Measurements from ENCODE around the gene ETDA.
A peak's percentile ranks its signal among the peaks of the same experiment; 100 is the strongest.
"Not testable (repeated sequence)": the region's sequence is repeated elsewhere in the genome, so short reads cannot be mapped to it uniquely, and the experiment has no call there.

Gene ETDA

GRCh38 chrX:135252011-135252518 lies at the start of gene ETDA:
TSS of gene ETDA (plus strand) at chrX:135252061. CDS start at chrX:135253277, 1,216 bp downstream.
- H3K9me3 ChIP-seq (ENCODE audit: severe bottlenecking) = not testable (repeated sequence)

GRCh38 chrX:135206427-135206826 lies 45.4 kb upstream of the ETDA start:
- not testable (repeated sequence) for H3K36me3 ChIP-seq; H3K27ac ChIP-seq; H3K9me3 ChIP-seq (ENCODE audit: severe bottlenecking); H3K4me3 ChIP-seq (ENCODE audit: low read depth, low read length)
- peak; percentile 37 for DNase-seq
- peaks cover 54% of the 10 kb centered on the region for H3K27me3 ChIP-seq (ENCODE audit: insufficient read depth, low read depth, severe bottlenecking)
- peak; percentile 35; the same call in 1 of the 2 replicates for TF ChIP-seq CTCF (IDR thresholded peaks at IDR 0.05; ENCODE audit: low read depth, low read length)

More at GRCh38 chrX:135252011-135252518, at the start of gene ETDA:
- H3K36me3 ChIP-seq; H3K27me3 ChIP-seq (ENCODE audit: insufficient read depth, low read depth, severe bottlenecking); H3K27ac ChIP-seq; DNase-seq; H3K4me3 ChIP-seq (ENCODE audit: low read depth, low read length): not testable (repeated sequence)

GRCh38 chrX:135213200-135213844 lies 38.5 kb upstream of the ETDA start:
- Histone ChIP-seq H3K27ac (no peak overlapping the region), H3K4me3 (ENCODE audit: low read depth, low read length) (no peak overlapping the region), H3K36me3 (no peaks in the 10 kb centered on the region), H3K9me3 (ENCODE audit: severe bottlenecking) (no peaks in the 10 kb centered on the region), H3K27me3 (ENCODE audit: insufficient read depth, low read depth, severe bottlenecking) (peaks cover 33% of the 10 kb centered on the region)
- TF ChIP-seq CTCF (IDR thresholded peaks at IDR 0.05; ENCODE audit: low read depth, low read length) = no peak
- no peak for DNase-seq

- H3K36me3 ChIP-seq; H3K9me3 ChIP-seq (ENCODE audit: severe bottlenecking); DNase-seq; H3K4me3 ChIP-seq (ENCODE audit: low read depth, low read length); H3K27ac ChIP-seq; H3K27me3 ChIP-seq (ENCODE audit: insufficient read depth, low read depth, severe bottlenecking): not testable (repeated sequence)
These were observed 5.9 kb upstream of the ETDA start for GRCh38 chrX:135245989-135246388.

GRCh38 chrX:135256087-135256684 lies 4.3 kb downstream of the ETDA start:
- H3K27ac ChIP-seq; H3K4me3 ChIP-seq (ENCODE audit: low read depth, low read length); H3K36me3 ChIP-seq; H3K9me3 ChIP-seq (ENCODE audit: severe bottlenecking); DNase-seq: not testable (repeated sequence)
- H3K27me3 ChIP-seq (ENCODE audit: insufficient read depth, low read depth, severe bottlenecking) = peaks cover 14% of the 10 kb centered on the region

GRCh38 chrX:135256923-135257322 lies 5.1 kb downstream of the ETDA start:
- DNase-seq = no peak
- peaks cover 14% of the 10 kb centered on the region for H3K27me3 ChIP-seq (ENCODE audit: insufficient read depth, low read depth, severe bottlenecking)
- no peaks in the 10 kb centered on the region for H3K9me3 ChIP-seq (ENCODE audit: severe bottlenecking)
- no peak overlapping the region for H3K4me3 ChIP-seq (ENCODE audit: low read depth, low read length)
- no peak overlapping the region for H3K27ac ChIP-seq
- TF ChIP-seq CTCF (IDR thresholded peaks at IDR 0.05; ENCODE audit: low read depth, low read length) = no peak
- H3K36me3 ChIP-seq = no peaks in the 10 kb centered on the region

- peaks cover 18% of the 10 kb centered on the region for H3K27me3 ChIP-seq (ENCODE audit: insufficient read depth, low read depth, severe bottlenecking)
- H3K36me3 ChIP-seq = no peaks in the 10 kb centered on the region
- H3K9me3 ChIP-seq (ENCODE audit: severe bottlenecking) = no peaks in the 10 kb centered on the region
- H3K4me3 ChIP-seq (ENCODE audit: low read depth, low read length) = no peak overlapping the region
- no peak for TF ChIP-seq CTCF (IDR thresholded peaks at IDR 0.05; ENCODE audit: low read depth, low read length)
- no peak for DNase-seq
- no peak overlapping the region for H3K27ac ChIP-seq
These were observed 5.6 kb downstream of the ETDA start for GRCh38 chrX:135257469-135257868.

GRCh38 chrX:135260976-135261375 lies 9.1 kb downstream of the ETDA start:
- H3K9me3 ChIP-seq (ENCODE audit: severe bottlenecking); H3K36me3 ChIP-seq; DNase-seq; H3K4me3 ChIP-seq (ENCODE audit: low read depth, low read length); H3K27ac ChIP-seq: not testable (repeated sequence)
- peaks cover 49% of the 10 kb centered on the region for H3K27me3 ChIP-seq (ENCODE audit: insufficient read depth, low read depth, severe bottlenecking)

- H3K9me3 ChIP-seq (ENCODE audit: severe bottlenecking); H3K36me3 ChIP-seq; DNase-seq; H3K4me3 ChIP-seq (ENCODE audit: low read depth, low read length); H3K27ac ChIP-seq: not testable (repeated sequence)
- H3K27me3 ChIP-seq (ENCODE audit: insufficient read depth, low read depth, severe bottlenecking) = peaks cover 37% of the 10 kb centered on the region
These were observed 11.5 kb downstream of the ETDA start for GRCh38 chrX:135263376-135263775.
